OCI-LY7 (cell line): ENCODE data around the gene ELFN1. TPM values are rescaled to one million over a fixed set of nuclear protein-coding genes. Genes with fewer than 3 reads are reported as not detected.

Experiments
- BruUV-seq: library from RNA; stranded (reverse); fragments of 400-500 nt; replicated peaks from 2 replicates; lab custom pipeline; 2021; lab: Mats Ljungman, UMichigan
- CTCF ChIA-PET: fragments of 300-600 bp; sonication (Branson Sonifier 250); formaldehyde crosslinking; loops from one replicate; lab custom pipeline; 2022; ENCODE audit warnings: antibody characterized with exemption; ENCODE audit not compliant: unreplicated experiment; lab: Charles Lee
- POLR2A ChIA-PET: fragments of 300-600 bp; sonication (Branson Sonifier 250); formaldehyde crosslinking; loops from one replicate; lab custom pipeline; 2022; ENCODE audit warnings: antibody characterized with exemption; lab: Charles Lee
- DNase-seq: peaks from one replicate; pipeline ENCODE4 v3.0.0-alpha.2; 2015; ENCODE audit warnings: low spot score
- H2AFZ ChIP-seq: fragments of 200-600 bp; sonication (generic), shearing (Covaris generic); 2 replicates; pipeline ENCODE4 v1.6.1; 2014; ENCODE audit warnings: mild to moderate bottlenecking, antibody characterized with exemption, low read length, moderate library complexity
- H3K27ac ChIP-seq: fragments of 200-600 bp; sonication (generic); 2 replicates; pipeline ENCODE4 v1.5.1; 2014; ENCODE audit warnings: mixed run types, low read depth, mild to moderate bottlenecking, moderate library complexity, low read length, inconsistent platforms; ENCODE audit not compliant: poor library complexity, severe bottlenecking
- H3K36me3 ChIP-seq: fragments of 200-600 bp; sonication (generic); 2 replicates; pipeline ENCODE4 v1.6.1; 2014; ENCODE audit warnings: mild to moderate bottlenecking, antibody characterized with exemption, low read length, moderate library complexity, mixed read lengths; ENCODE audit not compliant: insufficient read depth
- H3K4me1 ChIP-seq: fragments of 200-600 bp; sonication (generic); 2 replicates; pipeline ENCODE4 v1.5.1; 2014; ENCODE audit warnings: mild to moderate bottlenecking, low read length; ENCODE audit not compliant: insufficient read depth, poor library complexity, severe bottlenecking
- H3K4me2 ChIP-seq: fragments of 200-600 bp; sonication (generic); 2 replicates; pipeline ENCODE4 v1.6.1; 2014; ENCODE audit warnings: mild to moderate bottlenecking, low read length
- H3K4me3 ChIP-seq: fragments of 200-600 bp; sonication (generic); 2 replicates; pipeline ENCODE4 v1.5.1; 2014; ENCODE audit warnings: mild to moderate bottlenecking, low read depth, low read length; ENCODE audit not compliant: poor library complexity, severe bottlenecking
- H3K79me2 ChIP-seq: fragments of 200-600 bp; sonication (generic); 2 replicates; pipeline ENCODE4 v1.6.1; 2016; ENCODE audit warnings: low read depth, mild to moderate bottlenecking, low read length, moderate library complexity, mixed read lengths; ENCODE audit not compliant: insufficient read depth
- H3K9me2 ChIP-seq: fragments of 200-600 bp; sonication (generic); 2 replicates; pipeline ENCODE4 v1.6.1; 2016; ENCODE audit warnings: mild to moderate bottlenecking, low read length, mixed read lengths; ENCODE audit not compliant: insufficient read depth
- H3K9me3 ChIP-seq: fragments of 200-600 bp; sonication (generic); 2 replicates; pipeline ENCODE4 v1.6.1; 2014; ENCODE audit warnings: mild to moderate bottlenecking, mixed run types, low read length, mixed read lengths
- H4K20me1 ChIP-seq: fragments of 200-600 bp; sonication (generic); 2 replicates; pipeline ENCODE4 v1.6.1; 2014; ENCODE audit warnings: mild to moderate bottlenecking, antibody characterized with exemption, low read length, moderate library complexity, mixed read lengths; ENCODE audit not compliant: insufficient read depth
- EZH2phosphoT487 ChIP-seq: fragments of 200-600 bp; sonication (generic); IDR thresholded peaks from 2 replicates; pipeline ENCODE4 v1.6.1; 2018; ENCODE audit warnings: low read depth, borderline replicate concordance, mild to moderate bottlenecking, mixed run types, antibody characterized with exemption, low read length, moderate library complexity, mixed read lengths
- intact Hi-C: fragments of 100-400 bp; cut with micrococcal nuclease; formaldehyde crosslinking; loops from one replicate; pipeline ENCODE4 v1.10.0; 2022; ENCODE audit not compliant: unreplicated experiment
- total RNA-seq, 2 experiments: library from RNA; depleted of rRNA in 1 of 2; stranded (reverse); fragments of >200 nt in 1 of 2; shearing (Covaris generic) in 1 of 2; gene quantifications; 2 replicates each; pipeline ENCODE4 v1.2.3, GENCODE V29; 2014 to 2022
- TF ChIP-seq, protein P1 (sequence below): fragments of 200-600 bp; sonication (generic); conservative IDR thresholded peaks from 2 replicates; pipeline ENCODE4 v1.5.1; 2014; ENCODE audit warnings: mild to moderate bottlenecking, antibody characterized with exemption, low read length, moderate library complexity, mixed read lengths

The ELFN1 gene
- total RNA-seq, 2 experiments from 2014 or later: not detected

DNA sequence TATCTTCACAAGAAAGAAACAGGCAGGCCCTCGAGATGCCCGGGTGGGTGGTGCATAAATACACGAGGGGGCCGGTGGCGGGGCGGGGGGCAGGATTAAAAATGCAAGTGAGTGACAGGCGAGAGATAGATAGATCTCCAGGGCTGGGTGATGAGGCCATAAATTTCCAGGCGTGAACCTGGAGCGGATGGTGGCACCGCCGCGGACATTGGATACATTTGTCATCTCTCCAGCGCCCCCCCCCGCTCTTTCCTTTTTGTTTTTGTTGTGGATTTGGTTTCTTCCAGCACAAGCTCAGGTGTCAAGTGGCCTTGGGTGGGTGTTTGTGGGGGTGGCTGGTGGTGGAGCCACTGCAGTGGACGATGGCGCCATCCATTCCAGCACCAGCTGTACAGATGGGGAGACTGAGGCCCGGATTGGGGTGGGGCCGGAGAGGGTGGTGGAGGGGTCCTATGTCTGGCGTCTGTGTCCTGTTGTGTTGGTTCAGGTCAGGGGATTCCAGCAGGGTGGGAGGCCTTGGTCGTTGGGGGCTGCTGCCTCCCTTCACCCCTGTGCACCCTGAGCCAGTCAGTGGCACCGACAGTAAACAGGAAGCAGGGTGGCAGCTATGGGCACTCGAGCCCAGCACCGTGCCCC lies 2.9 kb downstream of the ELFN1 start:
- POLR2A ChIA-PET: no interaction called here
- H3K36me3 ChIP-seq: no peaks in the 10 kb centered on the region
- no peak overlapping the region for H2AFZ ChIP-seq
- no peaks in the 10 kb centered on the region for H3K79me2 ChIP-seq
- no peaks in the 10 kb centered on the region for H4K20me1 ChIP-seq
- H3K27ac ChIP-seq: no peak overlapping the region
- no peak for TF ChIP-seq EZH2phosphoT487
- TF ChIP-seq, protein P1, sequence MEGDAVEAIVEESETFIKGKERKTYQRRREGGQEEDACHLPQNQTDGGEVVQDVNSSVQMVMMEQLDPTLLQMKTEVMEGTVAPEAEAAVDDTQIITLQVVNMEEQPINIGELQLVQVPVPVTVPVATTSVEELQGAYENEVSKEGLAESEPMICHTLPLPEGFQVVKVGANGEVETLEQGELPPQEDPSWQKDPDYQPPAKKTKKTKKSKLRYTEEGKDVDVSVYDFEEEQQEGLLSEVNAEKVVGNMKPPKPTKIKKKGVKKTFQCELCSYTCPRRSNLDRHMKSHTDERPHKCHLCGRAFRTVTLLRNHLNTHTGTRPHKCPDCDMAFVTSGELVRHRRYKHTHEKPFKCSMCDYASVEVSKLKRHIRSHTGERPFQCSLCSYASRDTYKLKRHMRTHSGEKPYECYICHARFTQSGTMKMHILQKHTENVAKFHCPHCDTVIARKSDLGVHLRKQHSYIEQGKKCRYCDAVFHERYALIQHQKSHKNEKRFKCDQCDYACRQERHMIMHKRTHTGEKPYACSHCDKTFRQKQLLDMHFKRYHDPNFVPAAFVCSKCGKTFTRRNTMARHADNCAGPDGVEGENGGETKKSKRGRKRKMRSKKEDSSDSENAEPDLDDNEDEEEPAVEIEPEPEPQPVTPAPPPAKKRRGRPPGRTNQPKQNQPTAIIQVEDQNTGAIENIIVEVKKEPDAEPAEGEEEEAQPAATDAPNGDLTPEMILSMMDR: no peak
- no peak overlapping the region for H3K4me2 ChIP-seq
- CTCF ChIA-PET: no interaction called here
- no peaks in the 10 kb centered on the region for H3K9me3 ChIP-seq
- H3K4me1 ChIP-seq: peaks cover 6% of the 10 kb centered on the region
- no peak overlapping the region for H3K4me3 ChIP-seq
- H3K9me2 ChIP-seq: no peaks in the 10 kb centered on the region
- DNase-seq: no peak
- no TSS peak for BruUV-seq
- intact Hi-C loops: no loop called here

DNA sequence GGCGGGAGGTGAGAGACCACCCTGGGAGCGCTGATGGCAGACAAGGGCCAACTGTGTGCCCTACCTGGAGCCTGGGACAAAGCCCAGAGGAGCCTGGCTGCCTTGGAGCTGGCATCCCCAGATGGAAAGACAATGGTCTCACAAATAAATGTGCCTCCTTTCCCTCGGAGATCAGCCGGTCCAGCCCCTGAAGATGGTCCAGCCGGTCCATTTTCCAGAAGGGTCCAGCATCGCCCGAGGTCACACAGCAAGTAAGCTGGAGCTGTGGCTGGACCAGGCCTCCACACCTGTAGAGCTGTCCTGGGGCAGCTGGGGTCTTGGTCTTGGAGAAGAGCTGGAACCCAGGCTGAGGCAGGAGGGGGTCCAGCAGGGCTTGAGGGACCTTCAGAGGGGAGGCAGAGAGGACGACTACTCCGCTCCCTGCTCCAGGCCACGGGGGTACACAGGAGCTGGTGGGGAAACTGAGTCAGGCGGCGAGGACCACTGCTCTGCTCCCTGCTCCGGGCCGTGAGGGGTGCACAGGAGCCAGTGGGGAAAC lies 3.6 kb downstream of the ELFN1 start:
- H2AFZ ChIP-seq: no peak overlapping the region
- no peaks in the 10 kb centered on the region for H3K36me3 ChIP-seq
- DNase-seq: no peak
- ChIA-PET POLR2A (interaction anchor here (1.0 kb wide), 1 partner anchor 90 kb away, joined by 3 read pairs; no protein-coding TSS in a partner anchor), CTCF (no interaction called here)
- H4K20me1 ChIP-seq: no peaks in the 10 kb centered on the region
- no peaks in the 10 kb centered on the region for H3K79me2 ChIP-seq
- no peak overlapping the region for H3K4me2 ChIP-seq
- no peaks in the 10 kb centered on the region for H3K9me3 ChIP-seq
- H3K9me2 ChIP-seq: no peaks in the 10 kb centered on the region
- no peak overlapping the region for H3K4me3 ChIP-seq
- no peak for TF ChIP-seq EZH2phosphoT487
- TF ChIP-seq, protein P1: no peak
- H3K4me1 ChIP-seq: peaks cover 10% of the 10 kb centered on the region
- H3K27ac ChIP-seq: no peak overlapping the region
- intact Hi-C loops: no loop called here
- no TSS peak for BruUV-seq
